Stimulated activated naive CD8-positive, alpha-beta T cell treated with anti-CD3 and anti-CD28 coated beads, Interleukin-15, Interleukin-2, amounts not matched to agents 100 U/mL and 50 U/mL, for 24 hours (primary cell): ENCODE measurements around the gene AFM.

Experiments
- ATAC-seq: fragments of 150-1000 bp; cut with Tn5 transposase; one replicate; pipeline ENCODE4 v1.10.0; 2021
- DNase-seq: peaks from one replicate; pipeline ENCODE4 v3.0.0; 2021

Gene AFM

GRCh38 chr4:73450398-73451004 lies 31.0 kb upstream of the AFM start:
- no peak for DNase-seq
- ATAC-seq, result no peak

GRCh38 chr4:73451404-73451803 lies 30.1 kb upstream of the AFM start:
- DNase-seq (no peak), ATAC-seq (no peak)

GRCh38 chr4:73451981-73452747 lies 29.4 kb upstream of the AFM start:
- no peak for DNase-seq
- no peak for ATAC-seq

- DNase-seq (no peak), ATAC-seq (no peak)
These were observed 28.4 kb upstream of the AFM start for GRCh38 chr4:73452953-73453700.

- ATAC-seq, result no peak
- DNase-seq, result no peak
These were observed 27.9 kb upstream of the AFM start for GRCh38 chr4:73453701-73454005.

- DNase-seq (no peak), ATAC-seq (no peak)
These were observed 26.6 kb upstream of the AFM start for GRCh38 chr4:73454920-73455319.

GRCh38 chr4:73456177-73457022 lies 25.1 kb upstream of the AFM start:
- ATAC-seq, result no peak
- DNase-seq, result no peak

GRCh38 chr4:73458184-73459047 lies 23.1 kb upstream of the AFM start:
- ATAC-seq (no peak), DNase-seq (no peak)

GRCh38 chr4:73459048-73459421 lies 22.5 kb upstream of the AFM start:
- ATAC-seq, result no peak
- DNase-seq, result no peak

GRCh38 chr4:73460913-73461522 lies 20.5 kb upstream of the AFM start:
- no peak for ATAC-seq
- DNase-seq, result no peak

- ATAC-seq, result no peak
- no peak for DNase-seq
These were observed 13.4 kb upstream of the AFM start for GRCh38 chr4:73468170-73468569.

GRCh38 chr4:73470728-73471127 lies 10.8 kb upstream of the AFM start:
- DNase-seq, result no peak
- no peak for ATAC-seq

GRCh38 chr4:73477176-73477575 lies 4.4 kb upstream of the AFM start:
- ATAC-seq (no peak), DNase-seq (no peak)

- DNase-seq (no peak), ATAC-seq (no peak)
These were observed 2.2 kb upstream of the AFM start for GRCh38 chr4:73479323-73479722.

- ATAC-seq, result no peak
- DNase-seq, result no peak
These were observed 3.5 kb downstream of the AFM start for GRCh38 chr4:73485085-73485484.

GRCh38 chr4:73485596-73485995 lies 4.1 kb downstream of the AFM start:
- ATAC-seq, result no peak
- no peak for DNase-seq

GRCh38 chr4:73486497-73486896 lies 5.0 kb downstream of the AFM start:
- no peak for ATAC-seq
- no peak for DNase-seq

GRCh38 chr4:73487233-73487632 lies 5.7 kb downstream of the AFM start:
- ATAC-seq, result no peak
- no peak for DNase-seq

GRCh38 chr4:73499996-73500765 lies 18.6 kb downstream of the AFM start:
- ATAC-seq, result no peak

GRCh38 chr4:73501664-73502265 lies 20.2 kb downstream of the AFM start:
- ATAC-seq (no peak), DNase-seq (no peak)

More at GRCh38 chr4:73499996-73500765, 18.6 kb downstream of the AFM start:
- DNase-seq, result no peak
